OCI-LY3 (cell line): Measurements from ENCODE around the gene SEBOX.

Source experiments
- H2AFZ ChIP-seq: fragments of 200-600, 300-600 bp; shearing (Covaris generic); 2 replicates; pipeline ENCODE4 v1.6.0; 2014; ENCODE audit warnings: antibody characterized with exemption, low read depth, low read length
- H3K27ac ChIP-seq: fragments of 200-600, 300-600 bp; sonication (generic); 2 replicates; pipeline ENCODE4 v1.5.1; 2014; ENCODE audit warnings: mild to moderate bottlenecking, low read length, moderate library complexity, mixed read lengths
- H3K27me3 ChIP-seq: fragments of 200-600, 300-600 bp; sonication (generic); 2 replicates; pipeline ENCODE4 v1.6.1; 2014; ENCODE audit warnings: low read depth, low read length, mixed read lengths
- H3K36me3 ChIP-seq: fragments of 200-600, 300-600 bp; sonication (generic); replicated peaks from 2 replicates; pipeline ENCODE3; 2014; ENCODE audit warnings: low read depth, low read length, mixed read lengths
- H3K4me1 ChIP-seq: fragments of 300-600, 200-600 bp; sonication (generic); 2 replicates; pipeline ENCODE4 v1.6.1; 2014; ENCODE audit warnings: low read length, mixed read lengths
- H3K4me2 ChIP-seq: fragments of 200-600, 300-600 bp; sonication (generic); 2 replicates; pipeline ENCODE4 v1.6.1; 2014; ENCODE audit warnings: low read length, mixed read lengths
- H3K4me3 ChIP-seq: fragments of 300-600, 200-600 bp; sonication (generic); 2 replicates; pipeline ENCODE4 v1.5.1; 2014; ENCODE audit warnings: antibody characterized with exemption, mild to moderate bottlenecking, low read length, moderate library complexity
- H3K79me2 ChIP-seq: fragments of 300-600, 200-600 bp; shearing (Covaris generic); 2 replicates; pipeline ENCODE4 v1.6.1; 2014; ENCODE audit warnings: mild to moderate bottlenecking, low read length, mixed read lengths
- H3K9ac ChIP-seq: fragments of 300-600, 200-600 bp; shearing (Covaris generic); 2 replicates; pipeline ENCODE4 v1.6.0; 2014; ENCODE audit warnings: mild to moderate bottlenecking, low read length, moderate library complexity
- H3K9me3 ChIP-seq: fragments of 200-600, 300-600 bp; shearing (Covaris generic); 2 replicates; pipeline ENCODE4 v1.6.1; 2014; ENCODE audit warnings: low read length, mixed read lengths; ENCODE audit not compliant: insufficient read depth
- H4K20me1 ChIP-seq: fragments of 200-600, 300-600 bp; sonication (generic); 2 replicates; pipeline ENCODE4 v1.6.1; 2016; ENCODE audit warnings: low read length, mixed read lengths; ENCODE audit not compliant: insufficient read depth
- CTCF ChIP-seq: fragments of 200-600, 300-600 bp; sonication (generic); IDR thresholded peaks from 2 replicates; pipeline ENCODE4 v1.5.1; 2014; ENCODE audit warnings: antibody characterized with exemption, low read length, low read depth
- EZH2phosphoT487 ChIP-seq: fragments of 200-600 bp; shearing (Covaris generic); IDR thresholded peaks from 2 replicates; pipeline ENCODE4 v1.6.1; 2018; ENCODE audit warnings: antibody characterized with exemption, mixed run types, low read depth

Gene SEBOX

GRCh38 chr17:28335201-28335958 lies 29.6 kb downstream of the SEBOX start, which contains the start of the genes IFT20 and TNFAIP1:
IFT20 (minus strand) TSS chr17:28335472; CDS start chr17:28331985, 3,487 bp downstream.
TNFAIP1 (plus strand) TSS chr17:28335761; CDS start chr17:28339522, 3,761 bp downstream.
- TF ChIP-seq EZH2phosphoT487 (no peak), CTCF (no peak)
- H3K9me3 ChIP-seq, result no peaks in the 10 kb centered on the region
- no peaks in the 10 kb centered on the region for H4K20me1 ChIP-seq
- peaks cover 15% of the 10 kb centered on the region for H3K4me1 ChIP-seq
- peaks cover 21% of the 10 kb centered on the region for H3K79me2 ChIP-seq
- H3K27me3 ChIP-seq, result no peaks in the 10 kb centered on the region
- H3K9ac ChIP-seq, result peak within 1 kb of the TSS; percentile 80
- peak within 1 kb of the TSS; percentile 49; the same call in 1 of the 2 replicates for H2AFZ ChIP-seq
- H3K4me2 ChIP-seq, result peak within 1 kb of the TSS; percentile 97
- H3K4me3 ChIP-seq, result peak within 1 kb of the TSS; percentile 82
- H3K27ac ChIP-seq, result peak within 1 kb of the TSS; percentile 24; the same call in 1 of the 2 replicates
- H3K36me3 ChIP-seq, result peaks cover 2% of the 10 kb centered on the region

- Histone ChIP-seq H3K4me3 (peak overlapping the region; percentile 82), H3K4me1 (peaks cover 15% of the 10 kb centered on the region), H3K4me2 (peak overlapping the region; percentile 97), H3K27me3 (no peaks in the 10 kb centered on the region), H2AFZ (peak overlapping the region; percentile 24; the same call in 1 of the 2 replicates), H4K20me1 (no peaks in the 10 kb centered on the region), H3K9ac (peak overlapping the region; percentile 53), H3K27ac (no peak overlapping the region), H3K9me3 (no peaks in the 10 kb centered on the region), H3K36me3 (peaks cover 2% of the 10 kb centered on the region), H3K79me2 (peaks cover 21% of the 10 kb centered on the region)
- TF ChIP-seq EZH2phosphoT487 (no peak), CTCF (no peak)
Observed at GRCh38 chr17:28334666-28335200, 30.3 kb downstream of the SEBOX start.

GRCh38 chr17:28334171-28334570 lies 30.8 kb downstream of the SEBOX start:
- Histone ChIP-seq H3K9me3 (no peaks in the 10 kb centered on the region), H3K4me2 (peak overlapping the region; percentile 97), H3K27ac (no peak overlapping the region), H3K27me3 (no peaks in the 10 kb centered on the region), H3K4me3 (peak overlapping the region; percentile 82), H2AFZ (no peak overlapping the region), H3K9ac (peak overlapping the region; percentile 53), H3K79me2 (peaks cover 24% of the 10 kb centered on the region), H4K20me1 (no peaks in the 10 kb centered on the region), H3K4me1 (peaks cover 15% of the 10 kb centered on the region), H3K36me3 (peaks cover 5% of the 10 kb centered on the region)
- no peak for TF ChIP-seq CTCF
- TF ChIP-seq EZH2phosphoT487, result no peak

GRCh38 chr17:28333083-28333746 lies 31.8 kb downstream of the SEBOX start:
- H3K27me3 ChIP-seq, result no peaks in the 10 kb centered on the region
- peaks cover 32% of the 10 kb centered on the region for H3K79me2 ChIP-seq
- H3K36me3 ChIP-seq, result peaks cover 13% of the 10 kb centered on the region
- H3K27ac ChIP-seq, result no peak overlapping the region
- H3K4me2 ChIP-seq, result no peak overlapping the region
- peaks cover 20% of the 10 kb centered on the region for H3K4me1 ChIP-seq
- no peak overlapping the region for H3K9ac ChIP-seq
- H3K4me3 ChIP-seq, result no peak overlapping the region
- no peak overlapping the region for H2AFZ ChIP-seq
- TF ChIP-seq CTCF (no peak), EZH2phosphoT487 (no peak)
- H4K20me1 ChIP-seq, result no peaks in the 10 kb centered on the region
- H3K9me3 ChIP-seq, result no peaks in the 10 kb centered on the region
